Activated T-helper 1 cell treated with anti-CD3 and anti-CD28 coated beads, Interleukin-2, amount 50 U/mL, for 16 hours (primary cell): ENCODE measurements around the gene TNFAIP8.

Experiments used
- DNase-seq, 2 donors: peaks; one replicate each; pipeline ENCODE4 v3.0.0-alpha.2; 2020; ENCODE audit warnings: low read depth in 1 of 2, low spot score in 1 of 2

The TNFAIP8 gene

DNA sequence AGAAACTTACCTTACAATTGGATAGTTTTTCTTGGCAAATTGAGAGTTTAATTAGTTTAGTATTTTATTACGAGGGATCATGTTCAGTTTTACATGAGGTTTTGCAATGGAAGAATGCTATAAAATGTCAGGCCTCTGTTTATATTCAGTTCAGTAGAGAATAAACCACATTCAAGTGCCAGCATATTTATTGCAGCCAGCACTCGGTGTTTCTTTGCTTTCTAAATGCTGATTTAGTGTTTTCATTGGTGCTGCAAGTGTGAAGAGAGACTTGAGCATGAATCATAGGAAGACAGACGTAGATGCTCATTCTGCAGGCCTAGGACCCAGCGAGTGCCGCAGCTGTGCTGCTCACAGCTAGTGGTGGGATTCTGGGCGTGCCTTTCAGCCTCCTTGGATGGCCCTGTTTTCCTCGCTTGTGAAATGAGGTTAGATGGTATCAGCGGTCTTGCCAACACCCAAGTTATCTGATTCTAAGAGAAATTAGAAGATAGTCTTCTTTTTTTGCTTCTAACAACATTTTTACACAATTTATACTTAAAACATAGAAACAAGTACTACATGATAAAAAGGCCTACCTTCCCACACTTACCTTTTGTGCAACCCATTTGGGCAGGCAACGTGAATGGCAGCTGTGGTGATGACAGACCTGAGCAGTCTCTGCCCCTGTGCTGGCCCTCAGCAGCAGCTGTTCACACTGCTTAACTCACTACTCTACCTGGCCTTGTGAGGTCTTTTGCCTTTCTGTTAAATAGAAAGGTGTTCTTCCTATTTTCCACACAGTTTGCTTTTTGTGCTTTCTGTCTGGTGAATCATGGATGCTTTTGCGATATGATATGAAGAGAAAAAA is 26.8 kb upstream of the TNFAIP8 start:
- DNase-seq: no peak

DNA sequence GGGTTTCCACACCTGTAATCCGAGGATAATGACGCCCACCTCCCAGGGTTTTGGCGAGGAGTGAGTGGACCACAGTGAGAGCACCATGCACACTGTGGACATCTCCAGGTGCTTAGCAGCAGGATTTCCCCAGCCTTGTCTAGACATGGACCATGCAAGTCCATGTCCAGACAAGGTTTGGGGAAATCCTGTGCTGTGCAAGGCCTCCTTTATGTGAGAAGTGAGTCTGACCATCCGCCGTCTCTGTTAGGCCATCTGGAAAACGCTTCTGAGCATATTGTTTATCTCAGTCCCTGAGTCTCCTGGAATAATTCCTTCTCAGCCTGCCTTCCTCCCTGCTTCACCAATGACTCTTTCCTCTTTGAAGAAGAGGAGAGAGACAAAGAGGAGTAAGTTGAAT is 26.2 kb upstream of the TNFAIP8 start:
- DNase-seq: no peak

DNA sequence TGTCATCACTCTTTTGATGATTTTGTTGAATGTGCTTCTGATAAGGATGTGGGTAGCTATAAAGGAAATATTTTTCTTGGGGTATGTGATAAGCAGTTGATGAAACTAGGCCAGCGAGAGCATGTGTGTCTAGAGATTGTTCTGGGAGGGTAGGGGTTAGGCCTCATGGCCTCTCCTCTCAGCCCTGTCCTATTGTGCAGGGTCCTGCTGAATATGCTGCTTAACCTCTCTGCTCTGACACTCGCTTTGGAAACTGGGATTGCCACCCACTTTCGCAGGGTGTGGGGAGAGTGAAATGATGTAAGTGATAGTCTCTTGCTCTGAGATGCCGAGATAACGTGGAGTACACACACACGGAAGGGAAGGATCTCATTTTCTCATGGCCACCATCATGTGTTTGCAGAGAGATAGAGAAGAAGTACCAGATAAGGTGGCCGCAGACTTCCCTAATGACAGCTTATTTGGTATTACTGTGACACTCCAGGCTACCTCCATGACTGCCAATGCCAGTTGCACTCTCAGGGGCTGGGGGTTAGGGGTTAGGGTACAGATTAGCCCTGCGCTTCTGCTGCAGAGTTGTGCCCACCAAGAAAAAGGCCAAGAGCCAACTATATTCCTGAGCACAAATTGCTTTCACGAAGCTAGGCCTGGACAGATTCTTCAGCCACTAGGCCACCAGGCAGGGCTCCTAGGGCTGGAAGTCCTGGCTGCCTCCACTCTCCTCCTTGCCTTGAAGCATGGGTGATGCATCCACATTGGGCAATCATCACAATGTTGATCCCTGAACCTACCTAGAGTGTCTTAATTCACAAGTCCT is 25.2 kb upstream of the TNFAIP8 start:
- DNase-seq: no peak

DNA sequence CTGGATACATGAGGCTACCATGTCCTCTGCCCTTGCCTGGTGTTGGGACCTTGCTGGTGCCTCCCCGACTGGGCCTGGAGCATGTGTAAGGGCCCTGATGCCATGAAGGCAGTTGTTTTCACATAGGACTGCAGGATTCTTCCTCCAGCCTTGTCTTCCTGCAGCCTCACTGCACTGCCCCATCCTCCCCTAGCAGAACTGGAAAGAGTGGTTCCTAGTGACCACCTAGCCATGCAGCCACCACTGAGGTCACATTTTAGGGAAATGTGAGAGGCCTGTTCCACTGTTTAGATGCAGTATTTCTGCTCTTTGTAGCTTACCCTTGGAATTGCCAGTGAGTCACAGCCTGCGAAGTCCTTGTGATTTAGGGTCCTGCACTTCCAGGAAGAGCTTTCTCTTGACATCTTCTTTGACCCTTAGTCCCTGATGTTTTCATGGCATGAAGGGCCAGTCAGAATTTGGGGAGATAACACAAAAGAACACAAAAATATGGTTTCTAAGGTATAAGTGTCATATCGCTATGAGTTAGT is 24.2 kb upstream of the TNFAIP8 start:
- DNase-seq: no peak

DNA sequence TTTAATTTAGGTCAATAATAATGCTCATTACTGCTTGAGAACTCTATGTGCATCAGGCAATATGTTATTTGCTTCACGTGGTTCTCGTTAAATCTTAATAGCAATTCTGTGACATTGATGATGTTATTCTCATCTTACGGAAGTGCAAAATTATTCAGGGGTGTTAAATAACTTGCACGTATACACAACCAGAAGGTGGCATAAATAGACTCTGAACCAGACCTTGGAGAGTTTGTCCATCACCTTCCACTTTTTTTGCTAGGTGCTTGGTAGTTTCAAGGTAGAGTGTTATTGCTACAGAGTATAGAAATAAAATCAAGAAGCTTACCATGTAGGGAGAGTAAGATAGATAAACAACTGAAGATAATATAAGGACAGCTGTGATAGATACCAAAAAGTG is 23.6 kb upstream of the TNFAIP8 start:
- DNase-seq: no peak

DNA sequence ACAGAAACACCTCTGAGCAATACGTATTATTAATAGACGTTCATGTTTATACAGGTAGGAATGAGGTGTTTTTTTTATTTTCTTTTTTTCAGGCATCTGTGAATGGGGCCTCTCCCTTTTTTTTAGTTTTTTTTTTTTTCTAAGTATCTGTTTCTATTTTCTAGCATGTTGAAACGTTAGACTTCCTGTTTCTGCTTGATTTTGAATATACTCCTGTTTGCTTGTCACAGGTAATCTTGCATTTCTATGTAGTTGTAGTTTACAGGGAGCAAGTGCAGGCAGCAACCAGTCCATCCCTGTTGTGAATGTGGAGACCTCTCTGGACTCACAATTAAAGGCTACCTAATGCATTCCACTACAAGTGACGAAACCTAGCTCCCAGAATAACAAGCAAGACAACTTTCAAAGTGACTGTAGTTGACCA is 22.8 kb upstream of the TNFAIP8 start:
- no peak for DNase-seq

DNA sequence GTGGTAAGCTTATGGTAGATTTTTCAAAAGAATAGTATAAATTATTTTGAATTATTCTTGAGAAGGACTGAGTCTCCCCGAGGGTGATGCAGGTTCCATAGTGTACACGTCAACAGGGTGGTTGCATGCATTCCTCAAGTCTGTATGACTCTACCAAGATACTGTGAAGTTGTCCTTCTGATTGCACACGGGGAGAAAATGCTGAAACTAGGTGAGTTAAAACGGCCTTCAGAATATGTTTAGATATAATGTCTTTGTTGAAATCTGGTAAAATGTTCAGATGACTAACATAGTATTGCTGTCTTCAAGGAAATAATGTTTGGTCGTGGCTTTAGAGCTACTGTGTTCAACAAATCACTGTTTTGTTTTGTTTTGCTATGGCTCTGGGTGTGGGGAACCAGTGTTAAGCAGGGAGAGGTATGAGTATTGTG is 22.4 kb upstream of the TNFAIP8 start:
- no peak for DNase-seq

DNA sequence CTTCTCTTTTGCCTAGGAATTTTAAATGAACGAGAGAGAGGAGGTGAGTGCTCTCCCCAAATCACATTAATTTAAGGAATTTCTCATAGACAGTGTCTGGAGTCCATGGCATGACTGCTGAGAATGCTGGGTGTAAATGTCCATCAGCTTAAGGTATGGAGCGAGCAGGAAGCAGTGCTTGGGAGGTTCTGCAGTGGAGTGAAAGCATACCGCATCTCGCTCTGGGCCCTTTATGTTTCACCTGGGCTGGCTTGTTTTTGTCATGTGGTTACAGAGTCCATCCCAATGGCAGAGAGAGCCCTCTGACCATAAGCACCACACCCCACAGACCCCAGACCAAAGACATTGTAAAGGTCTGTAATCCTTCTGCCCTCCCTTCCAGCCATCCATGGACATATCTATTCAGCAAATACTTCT is 20.6 kb upstream of the TNFAIP8 start:
- DNase-seq: no peak

DNA sequence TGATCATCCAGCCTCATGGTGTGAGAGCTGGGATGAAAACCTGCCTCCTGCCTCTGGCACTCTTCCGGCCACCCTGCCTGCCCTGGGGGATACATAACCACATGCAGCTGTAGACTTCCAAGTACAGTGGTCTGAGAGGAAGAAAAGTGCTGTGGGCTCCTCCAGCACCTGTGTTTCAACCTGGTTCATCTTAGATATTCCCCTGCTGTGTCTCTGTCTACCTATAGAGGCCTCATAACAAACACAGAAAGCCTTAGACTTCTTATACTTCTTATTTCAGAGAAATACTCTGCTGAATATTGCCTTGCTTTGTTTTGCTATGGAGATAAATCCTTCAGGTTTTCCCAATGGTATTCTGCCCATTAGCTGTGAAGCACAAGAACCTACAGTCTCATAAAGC is 19.6 kb upstream of the TNFAIP8 start:
- DNase-seq: no peak

DNA sequence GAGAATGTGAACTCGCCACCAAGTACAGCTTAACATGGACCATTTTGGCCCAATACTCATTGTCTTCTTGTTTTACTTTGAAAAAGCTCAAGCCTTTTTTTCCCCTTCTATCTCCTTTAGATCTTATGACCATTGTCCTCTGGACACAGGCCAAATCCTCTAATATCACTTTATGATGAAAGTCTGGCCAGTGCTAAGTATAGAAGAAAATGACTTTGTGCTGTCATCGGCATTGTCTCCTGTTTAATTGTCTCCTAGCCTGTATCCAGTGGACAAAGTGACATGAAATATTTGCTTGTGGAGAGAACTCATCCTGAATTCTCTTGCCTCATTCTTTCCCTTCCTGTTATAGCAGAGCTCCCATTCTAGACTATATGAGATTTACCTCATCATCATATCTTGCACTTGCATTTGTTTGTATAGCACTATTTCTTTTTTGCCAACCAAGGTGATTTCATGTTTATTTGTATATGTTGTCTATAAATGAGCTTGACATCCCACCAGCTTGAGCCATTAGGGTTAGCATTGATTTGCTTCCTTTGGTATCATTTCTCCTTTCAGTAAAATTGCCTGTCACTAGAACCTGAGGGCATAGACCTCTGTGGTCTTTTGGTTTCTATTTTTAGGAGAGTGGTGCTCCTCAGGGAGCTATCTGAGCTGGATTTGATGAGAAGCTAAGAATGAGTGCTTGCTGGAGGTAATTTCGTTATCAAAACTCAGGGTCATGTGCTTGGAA is 18.8 kb upstream of the TNFAIP8 start:
- DNase-seq: no peak

DNA sequence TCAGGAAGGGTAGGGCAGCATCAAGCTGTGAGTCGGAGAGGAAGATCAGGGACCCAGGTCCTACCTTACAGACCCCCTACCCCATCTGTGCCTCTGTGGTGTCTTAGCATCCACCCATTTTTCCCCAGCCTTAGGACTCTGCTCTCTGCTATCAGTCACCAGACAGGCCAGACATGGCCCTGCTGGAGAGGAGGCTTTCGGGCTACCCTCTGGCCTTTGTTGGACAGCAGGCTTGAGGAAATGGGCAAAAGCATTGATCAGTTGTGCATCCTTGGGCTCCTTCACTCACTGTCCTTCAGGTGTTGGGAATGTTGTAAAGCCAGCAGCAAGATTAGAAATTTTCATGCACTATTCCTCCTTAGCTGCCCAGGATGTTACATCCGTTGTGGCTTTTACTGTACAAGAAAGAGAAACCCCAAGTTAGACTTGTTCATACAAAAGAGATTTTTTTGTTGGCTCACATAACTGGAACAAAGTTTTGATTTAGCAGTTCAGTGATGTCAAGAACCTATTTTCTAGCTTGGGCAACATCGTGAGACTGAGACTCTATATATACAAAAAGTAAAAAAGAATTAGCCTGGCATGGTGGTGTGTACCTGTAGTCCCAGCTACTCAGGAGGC is 17.4 kb upstream of the TNFAIP8 start:
- no peak for DNase-seq

DNA sequence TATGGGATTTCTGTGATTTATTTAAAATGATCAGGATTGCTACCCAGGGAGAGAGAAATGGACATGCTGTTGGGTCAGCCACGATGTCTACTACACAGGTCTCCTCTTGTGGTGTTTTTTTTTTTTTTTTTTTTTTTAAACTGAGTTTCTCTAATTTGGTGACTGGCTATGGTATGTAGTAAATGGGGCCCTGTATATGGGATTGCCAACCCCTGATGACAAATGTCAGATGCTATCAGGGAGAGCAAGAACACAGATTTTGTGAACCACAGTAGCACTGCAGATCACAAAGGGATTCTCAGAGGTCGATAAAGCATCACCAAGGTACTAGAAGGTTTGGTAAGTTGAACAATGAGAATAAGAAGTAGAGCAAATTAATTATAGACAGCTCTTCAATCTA is 16.5 kb upstream of the TNFAIP8 start:
- DNase-seq: no peak

DNA sequence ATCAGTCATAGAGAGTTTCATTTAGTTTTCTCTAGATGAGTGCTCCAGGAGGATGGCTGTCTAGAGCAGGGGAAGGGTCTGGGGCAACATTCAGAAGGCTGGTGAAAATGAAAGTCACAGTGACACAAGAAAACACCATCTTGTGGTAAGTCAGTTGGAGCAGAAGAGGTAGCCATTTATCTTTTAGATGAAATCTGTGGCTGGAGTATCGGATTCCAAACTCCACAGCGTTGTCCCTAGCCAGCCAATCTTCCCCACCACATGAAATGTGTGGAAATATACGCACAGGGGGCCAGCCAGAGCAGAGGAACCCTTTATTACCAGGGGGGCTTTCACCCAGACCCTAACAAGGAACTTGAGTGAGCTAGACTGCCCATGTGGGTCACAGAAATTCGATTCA is 15.9 kb upstream of the TNFAIP8 start:
- DNase-seq: no peak

DNA sequence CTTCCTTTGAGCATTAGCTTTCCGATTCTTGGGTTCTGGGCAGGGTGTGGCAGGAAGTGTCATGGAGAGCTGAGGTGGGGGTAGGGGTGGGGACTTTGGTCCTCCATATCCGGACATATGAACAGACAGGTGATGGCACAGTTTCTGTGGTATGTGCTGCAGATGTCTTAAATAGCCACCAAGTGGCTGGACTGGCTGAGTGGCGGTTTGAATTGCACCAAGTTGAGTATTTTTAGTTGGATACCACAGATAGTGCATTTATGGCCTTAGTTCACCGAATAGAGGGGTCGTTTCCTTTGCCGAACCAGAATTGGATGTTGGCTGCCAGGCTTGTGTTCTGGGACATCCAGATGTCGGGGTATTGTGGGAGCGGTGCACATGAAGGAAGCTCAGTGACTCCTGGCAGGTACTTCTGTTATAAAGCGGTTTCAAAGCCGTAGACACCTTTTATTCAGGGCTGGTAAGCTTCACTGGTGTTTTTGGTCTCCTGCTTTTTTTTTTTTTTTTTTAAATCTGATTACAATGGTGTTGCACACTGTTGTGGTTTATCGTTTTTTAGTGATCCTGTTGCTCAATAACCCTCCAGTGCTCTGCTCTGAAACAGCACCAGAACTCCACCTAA is 15.1 kb upstream of the TNFAIP8 start:
- no peak for DNase-seq

DNA sequence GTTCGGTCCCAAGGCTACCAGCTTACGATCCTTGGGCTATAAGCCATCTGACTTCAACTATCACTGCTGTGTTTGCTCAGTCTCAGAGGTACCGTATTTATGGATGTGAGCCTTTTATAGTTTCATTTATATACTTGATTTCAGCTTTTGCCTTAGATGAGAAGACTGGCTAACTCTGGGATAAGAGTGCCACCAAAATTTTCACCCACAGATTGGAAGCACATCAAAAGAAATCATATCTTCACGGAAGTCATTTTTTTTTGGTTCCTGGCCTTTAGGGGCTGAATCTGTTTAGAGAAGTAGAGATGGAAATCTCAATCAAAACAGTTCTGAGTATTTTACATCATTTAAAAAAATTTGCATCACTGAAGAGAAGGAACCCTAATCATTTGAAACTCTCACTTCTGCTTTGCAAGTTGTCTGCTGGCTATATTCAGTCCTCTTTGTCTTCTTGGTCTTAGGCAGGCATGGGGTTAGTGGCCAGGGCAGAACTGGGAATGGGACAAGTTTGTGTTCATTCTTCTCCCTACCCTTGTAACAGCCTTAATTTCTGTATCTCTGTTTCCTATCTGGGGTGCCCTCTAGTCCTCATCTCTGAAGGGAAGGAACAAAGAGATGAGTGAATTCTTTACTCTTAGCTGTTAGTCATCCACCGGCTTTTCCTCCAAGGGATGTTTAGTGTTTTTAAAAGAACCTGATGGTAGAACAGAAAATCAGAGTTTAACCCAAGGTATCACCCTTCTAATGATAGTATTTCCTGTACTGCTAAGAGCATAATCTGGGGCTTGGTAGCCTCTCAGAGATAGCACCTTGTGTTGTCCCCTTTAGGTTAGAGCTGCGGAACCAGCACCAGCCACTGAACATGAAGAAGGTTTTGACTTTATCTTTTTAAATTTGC is 14.1 kb upstream of the TNFAIP8 start:
- DNase-seq: no peak

DNA sequence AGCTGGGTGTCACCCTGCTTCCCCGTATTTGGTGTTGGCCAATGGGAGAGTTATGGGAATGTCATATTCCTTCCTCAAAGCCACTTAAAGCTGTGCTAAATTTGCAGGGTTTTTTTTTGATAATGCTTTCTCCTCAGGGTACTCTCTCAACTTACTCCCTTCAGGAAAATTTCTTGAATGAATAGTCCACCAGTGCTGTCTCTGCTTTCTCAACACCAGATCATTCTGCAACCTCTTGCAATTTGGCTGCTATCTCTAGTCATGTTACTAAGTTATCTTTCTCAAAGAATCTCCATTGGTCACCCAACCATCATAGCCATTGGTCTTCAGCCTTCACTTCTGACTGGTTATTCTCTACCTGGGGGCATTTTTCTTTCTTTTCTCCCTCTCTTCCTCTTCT is 13.4 kb upstream of the TNFAIP8 start:
- no peak for DNase-seq

DNA sequence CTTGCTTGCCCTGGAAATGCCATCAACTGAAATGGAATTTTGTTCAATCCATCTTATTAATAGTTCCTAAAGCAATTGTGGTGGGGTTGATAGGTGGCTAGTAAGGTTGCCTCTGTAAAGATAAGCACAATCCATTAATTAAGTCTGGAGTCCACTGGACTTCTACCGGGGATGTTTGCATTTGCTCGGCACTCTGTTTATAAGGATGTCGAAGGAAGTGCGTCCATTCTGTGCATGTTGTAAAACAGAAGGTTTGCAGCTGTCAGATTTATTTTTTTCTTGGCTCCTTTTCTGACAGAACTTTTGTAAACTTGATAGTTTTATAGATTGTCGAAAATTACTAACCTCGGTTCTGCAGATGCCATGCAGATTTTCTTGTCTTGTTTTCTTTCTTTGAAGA is 12.8 kb upstream of the TNFAIP8 start:
- no peak for DNase-seq

DNA sequence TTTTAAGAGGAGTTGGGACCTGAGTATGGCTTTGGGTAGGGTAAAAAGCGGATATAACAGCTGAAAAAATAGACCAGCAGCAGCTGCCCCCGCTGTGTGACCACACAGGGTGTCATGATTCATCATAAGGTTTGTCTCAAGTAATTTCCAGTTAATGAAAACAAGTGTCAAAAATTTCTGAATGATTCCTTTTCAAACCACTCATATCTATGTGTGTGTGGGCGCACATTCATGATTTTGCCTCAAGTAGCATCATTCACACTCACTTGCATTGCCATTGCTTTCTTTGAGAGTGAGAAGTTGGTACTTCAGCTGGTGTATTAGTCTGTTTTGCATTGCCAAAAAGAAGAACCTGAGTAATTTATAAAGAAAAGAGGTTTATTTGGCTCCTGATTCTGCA is 12.1 kb upstream of the TNFAIP8 start:
- no peak for DNase-seq

DNA sequence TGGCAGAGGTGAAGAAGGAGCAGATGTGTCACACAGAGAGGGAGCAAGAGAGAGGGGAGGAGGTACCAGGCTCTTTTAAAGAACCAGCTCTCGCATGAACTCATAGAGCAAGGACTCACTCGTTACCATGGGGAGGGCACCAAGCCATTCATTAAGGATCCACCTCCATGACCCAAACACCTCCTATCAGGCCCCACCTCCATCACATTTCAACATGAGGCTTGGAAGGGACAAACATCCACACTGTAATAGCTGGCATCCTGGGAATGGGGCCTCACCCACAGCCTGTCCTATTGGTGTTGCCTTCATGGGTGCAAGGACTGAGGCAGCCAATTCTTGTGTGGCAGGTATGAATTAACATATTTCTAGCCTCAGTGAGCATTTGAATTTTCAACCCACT is 11.6 kb upstream of the TNFAIP8 start:
- DNase-seq: no peak

DNA sequence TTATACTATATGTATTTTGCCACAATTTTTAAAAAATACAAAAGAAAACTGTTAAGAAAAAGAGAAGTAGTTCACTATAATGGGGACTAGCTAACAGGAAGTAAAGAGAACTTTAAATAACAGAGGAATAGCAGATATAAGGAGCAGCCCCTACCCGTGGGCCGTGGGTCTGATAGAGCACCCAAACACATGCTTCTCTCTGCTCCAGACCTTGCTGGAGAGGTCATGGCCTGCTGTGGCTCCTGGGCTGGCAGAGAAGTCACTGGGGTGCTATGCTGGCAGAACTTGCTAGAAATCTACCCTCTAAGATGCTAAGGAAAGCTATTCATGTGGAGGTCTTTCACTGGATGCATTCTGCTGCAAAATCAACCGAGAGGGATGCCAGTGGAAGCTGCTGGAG is 10.0 kb upstream of the TNFAIP8 start:
- no peak for DNase-seq
